HepG2 (cell line): ENCODE results near the gene ATF6. TPM values are rescaled to one million over a fixed set of nuclear protein-coding genes. Genes with fewer than 3 reads are reported as not detected.

ENCODE experiments used
- CEBPB ChIP-seq: IDR thresholded peaks from 2 replicates; pipeline ENCODE4 v1.6.1; 2011; ENCODE audit warnings: low read depth, low read length, improper control_type of control experiment, borderline replicate concordance
- EZH2 ChIP-seq: conservative IDR thresholded peaks from 2 replicates; pipeline ENCODE4 v1.6.1; 2012; ENCODE audit warnings: mild to moderate bottlenecking, low read depth, low read length, moderate library complexity
- FLYWCH1 ChIP-seq: sonication (generic); formaldehyde crosslinking; IDR thresholded peaks from 2 replicates; pipeline ENCODE4 v1.8.1; 2023; ENCODE audit warnings: mild to moderate bottlenecking, missing genetic modification reagents
- GLI4 ChIP-seq: sonication (generic); formaldehyde crosslinking; IDR thresholded peaks from 2 replicates; pipeline ENCODE4 v1.5.1; 2020; ENCODE audit warnings: missing genetic modification reagents, mild to moderate bottlenecking, moderate library complexity, borderline replicate concordance
- HDAC2 ChIP-seq: sonication (generic); formaldehyde crosslinking; IDR thresholded peaks from 2 replicates; pipeline ENCODE4 v1.4.0; 2020; ENCODE audit warnings: missing genetic modification reagents
- IRF2 ChIP-seq: IDR thresholded peaks from 2 replicates; pipeline ENCODE4 v1.6.1; 2018; ENCODE audit warnings: missing genetic modification reagents, missing compliant biosample characterization
- MXI1 ChIP-seq: IDR thresholded peaks from 3 replicates; pipeline ENCODE4 v1.6.1; 2012; ENCODE audit warnings: low read depth, low read length, inconsistent platforms, borderline replicate concordance
- NFE2 ChIP-seq: sonication (generic); formaldehyde crosslinking; IDR thresholded peaks from 2 replicates; pipeline ENCODE4 v1.4.0; 2020; ENCODE audit warnings: missing genetic modification reagents
- NR1H2 ChIP-seq: sonication (generic); formaldehyde crosslinking; IDR thresholded peaks from 2 replicates; pipeline ENCODE4 v1.8.1; 2022; ENCODE audit warnings: low read depth, missing genetic modification reagents, borderline replicate concordance
- PCBP1 ChIP-seq: fragments of 200-400 bp; formaldehyde crosslinking; IDR thresholded peaks from 2 replicates; pipeline ENCODE4 v1.6.1; 2017; ENCODE audit warnings: mild to moderate bottlenecking, low read depth, low read length, borderline replicate concordance
- PTBP1 ChIP-seq: fragments of 200-400 bp; formaldehyde crosslinking; IDR thresholded peaks from 2 replicates; pipeline ENCODE4 v1.6.1; 2018; ENCODE audit warnings: low read length, low read depth; ENCODE audit not compliant: poor library complexity, severe bottlenecking
- SOX6 ChIP-seq, 2 experiments: fragments of 450-650 bp in 1 of 2; sonication (generic) in 1 of 2; formaldehyde crosslinking in 1 of 2; IDR thresholded peaks; 2 replicates each; pipeline versions ENCODE4 v1.4.0 to v1.6.1; 2017 to 2020; ENCODE audit warnings: antibody characterized with exemption in 1 of 2, mild to moderate bottlenecking in 1 of 2, missing genetic modification reagents in 1 of 2
- ZFP90 ChIP-seq: sonication (generic); formaldehyde crosslinking; IDR thresholded peaks from 2 replicates; pipeline ENCODE4 v1.8.0; 2022; ENCODE audit warnings: missing genetic modification reagents, mild to moderate bottlenecking, inconsistent platforms, borderline replicate concordance
- ZKSCAN1 ChIP-seq: fragments of 150-350 bp; IDR thresholded peaks from 2 replicates; pipeline ENCODE4 v1.6.1; 2014; ENCODE audit warnings: low read length
- ZNF205 ChIP-seq: IDR thresholded peaks from 2 replicates; pipeline ENCODE4 v1.6.1; 2018; ENCODE audit warnings: missing biosample characterization, missing genetic modification reagents
- ZNF264 ChIP-seq: sonication (generic); formaldehyde crosslinking; IDR thresholded peaks from 2 replicates; pipeline ENCODE4 v1.4.0; 2020; ENCODE audit warnings: missing genetic modification reagents
- ZNF331 ChIP-seq: sonication (generic); formaldehyde crosslinking; IDR thresholded peaks from 2 replicates; pipeline ENCODE4 v1.4.0; 2020; ENCODE audit warnings: missing genetic modification reagents
- ZNF333 ChIP-seq: sonication (generic); formaldehyde crosslinking; IDR thresholded peaks from 2 replicates; pipeline ENCODE4 v1.4.0; 2020; ENCODE audit warnings: mild to moderate bottlenecking, missing genetic modification reagents, borderline replicate concordance
- ZNF572 ChIP-seq: sonication (generic); formaldehyde crosslinking; IDR thresholded peaks from 2 replicates; pipeline ENCODE4 v1.5.1; 2020; ENCODE audit warnings: mild to moderate bottlenecking, missing genetic modification reagents
- polyA plus RNA-seq, 8 experiments: library from polyadenylated mRNA; depleted of rRNA in 3 of 8; stranded (reverse) in 7 of 8; unstranded in 1 of 8; fragments of >200 nt; fragmentation: Illumina TruSeq in 4 of 8; extraction: Trizol in 4 of 8; gene quantifications; 2 replicates each; pipeline versions ENCODE4 v1.2.1 to v1.2.3, GENCODE V29; 2011 to 2016; ENCODE audit warnings: low read depth in 4 of 8, missing spikeins in 1 of 8, mixed read lengths in 1 of 8; ENCODE audit not compliant: insufficient read depth in 1 of 8
- total RNA-seq, 5 experiments: library from RNA; depleted of rRNA; stranded (reverse); fragments of >200 nt; fragmentation: Illumina TruSeq; extraction: Trizol; gene quantifications; 2 replicates each; pipeline ENCODE4 v1.2.3, GENCODE V29; 2016; ENCODE audit warnings: low read depth in 1 of 5
- TF ChIP-seq, protein P1 (sequence below): IDR thresholded peaks from 2 replicates; pipeline ENCODE4 v1.6.1; 2016; ENCODE audit warnings: low read depth, control low read depth
- TF ChIP-seq, protein P2 (sequence below): sonication (generic); formaldehyde crosslinking; IDR thresholded peaks from 2 replicates; pipeline ENCODE4 v1.5.1; 2020; ENCODE audit warnings: missing genetic modification reagents, mild to moderate bottlenecking, borderline replicate concordance
- TF ChIP-seq, protein P3 (sequence below): sonication (generic); formaldehyde crosslinking; conservative IDR thresholded peaks from 2 replicates; pipeline ENCODE4 v1.4.0; 2020; ENCODE audit warnings: missing genetic modification reagents
- TF ChIP-seq, protein P4 (sequence below): IDR thresholded peaks from 2 replicates; pipeline ENCODE4 v1.6.1; 2016; ENCODE audit warnings: missing compliant biosample characterization, missing genetic modification reagents, borderline replicate concordance

ATF6 gene
- total and polyA plus RNA-seq, 2 of the 13 experiments (the other 11 are each of a cell fraction or from before 2014, with no cell fraction given) = 13.2 to 14.5 TPM

DNA sequence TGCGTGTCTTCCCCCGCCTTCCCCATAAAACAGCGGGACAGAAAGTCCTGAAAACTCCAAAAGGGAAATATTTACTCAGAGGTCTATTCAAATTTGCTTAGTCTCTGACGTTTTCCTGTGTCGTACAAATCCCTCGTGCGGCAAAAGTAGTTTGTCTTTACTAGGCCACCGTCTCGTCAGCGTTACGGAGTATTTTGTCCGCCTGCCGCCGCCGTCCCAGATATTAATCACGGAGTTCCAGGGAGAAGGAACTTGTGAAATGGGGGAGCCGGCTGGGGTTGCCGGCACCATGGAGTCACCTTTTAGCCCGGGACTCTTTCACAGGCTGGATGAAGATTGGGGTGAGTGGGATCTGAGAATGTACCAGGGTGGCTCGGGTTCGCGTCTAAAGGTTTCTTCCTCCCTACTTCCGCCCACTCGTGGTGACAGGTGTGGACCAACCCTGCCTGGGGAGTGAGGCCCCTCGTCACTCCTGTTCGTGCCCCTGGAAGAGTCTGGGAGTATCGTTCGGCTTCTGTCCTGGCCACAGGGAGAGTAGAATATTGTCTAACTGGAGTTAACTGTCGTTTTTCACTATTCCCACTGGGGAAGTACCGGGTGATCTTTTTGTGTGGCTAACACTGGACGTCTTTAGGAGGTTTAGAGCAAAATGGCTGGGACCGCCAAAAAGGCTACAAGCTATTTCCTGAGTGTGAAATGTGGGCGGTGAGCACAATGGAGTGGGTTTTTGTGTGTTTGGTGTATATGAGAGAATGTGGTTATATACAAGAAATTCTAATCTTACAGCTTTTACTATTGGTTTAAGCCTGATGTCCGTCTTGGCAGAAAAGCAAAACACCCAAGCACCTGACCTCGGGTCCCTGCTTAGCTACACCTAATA, at the start of gene ATF6 (continued):
- TF ChIP-seq CEBPB (no peak), IRF2 (peak; percentile 88), ZFP90 (CRISPR knock-in tag) (no peak), HDAC2 (peak; percentile 87; the same call in 1 of the 2 replicates), EZH2 (no peak), ZKSCAN1 (no peak), ZNF333 (CRISPR knock-in tag) (0 out of 2 replicates have a peak, but pooled peaks have one; percentile 30), GLI4 (no peak), NFE2 (no peak), ZNF205 (CRISPR knock-in tag) (peak; percentile 59), NR1H2 (CRISPR knock-in tag) (no peak), FLYWCH1 (CRISPR knock-in tag) (no peak), SOX6 (IDR thresholded peaks at IDR 0.05) (no peak), SOX6 (CRISPR knock-in tag; IDR thresholded peaks at IDR 0.05) (peak; percentile 69), MXI1 (peak; percentile 66; the same call in 1 of the 3 replicates), ZNF331 (CRISPR knock-in tag) (peak; percentile 84), PCBP1 (no peak), PTBP1 (no peak), ZNF264 (CRISPR knock-in tag) (no peak), ZNF572 (CRISPR knock-in tag) (no peak)
- TF ChIP-seq, protein P1, sequence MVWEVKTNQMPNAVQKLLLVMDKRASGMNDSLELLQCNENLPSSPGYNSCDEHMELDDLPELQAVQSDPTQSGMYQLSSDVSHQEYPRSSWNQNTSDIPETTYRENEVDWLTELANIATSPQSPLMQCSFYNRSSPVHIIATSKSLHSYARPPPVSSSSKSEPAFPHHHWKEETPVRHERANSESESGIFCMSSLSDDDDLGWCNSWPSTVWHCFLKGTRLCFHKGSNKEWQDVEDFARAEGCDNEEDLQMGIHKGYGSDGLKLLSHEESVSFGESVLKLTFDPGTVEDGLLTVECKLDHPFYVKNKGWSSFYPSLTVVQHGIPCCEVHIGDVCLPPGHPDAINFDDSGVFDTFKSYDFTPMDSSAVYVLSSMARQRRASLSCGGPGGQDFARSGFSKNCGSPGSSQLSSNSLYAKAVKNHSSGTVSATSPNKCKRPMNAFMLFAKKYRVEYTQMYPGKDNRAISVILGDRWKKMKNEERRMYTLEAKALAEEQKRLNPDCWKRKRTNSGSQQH (CRISPR knock-in tag) = peak; percentile 76; the same call in 1 of the 2 replicates
- TF ChIP-seq, protein P2, sequence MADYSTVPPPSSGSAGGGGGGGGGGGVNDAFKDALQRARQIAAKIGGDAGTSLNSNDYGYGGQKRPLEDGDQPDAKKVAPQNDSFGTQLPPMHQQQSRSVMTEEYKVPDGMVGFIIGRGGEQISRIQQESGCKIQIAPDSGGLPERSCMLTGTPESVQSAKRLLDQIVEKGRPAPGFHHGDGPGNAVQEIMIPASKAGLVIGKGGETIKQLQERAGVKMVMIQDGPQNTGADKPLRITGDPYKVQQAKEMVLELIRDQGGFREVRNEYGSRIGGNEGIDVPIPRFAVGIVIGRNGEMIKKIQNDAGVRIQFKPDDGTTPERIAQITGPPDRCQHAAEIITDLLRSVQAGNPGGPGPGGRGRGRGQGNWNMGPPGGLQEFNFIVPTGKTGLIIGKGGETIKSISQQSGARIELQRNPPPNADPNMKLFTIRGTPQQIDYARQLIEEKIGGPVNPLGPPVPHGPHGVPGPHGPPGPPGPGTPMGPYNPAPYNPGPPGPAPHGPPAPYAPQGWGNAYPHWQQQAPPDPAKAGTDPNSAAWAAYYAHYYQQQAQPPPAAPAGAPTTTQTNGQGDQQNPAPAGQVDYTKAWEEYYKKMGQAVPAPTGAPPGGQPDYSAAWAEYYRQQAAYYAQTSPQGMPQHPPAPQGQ (CRISPR knock-in tag) = no peak
- TF ChIP-seq, protein P3, sequence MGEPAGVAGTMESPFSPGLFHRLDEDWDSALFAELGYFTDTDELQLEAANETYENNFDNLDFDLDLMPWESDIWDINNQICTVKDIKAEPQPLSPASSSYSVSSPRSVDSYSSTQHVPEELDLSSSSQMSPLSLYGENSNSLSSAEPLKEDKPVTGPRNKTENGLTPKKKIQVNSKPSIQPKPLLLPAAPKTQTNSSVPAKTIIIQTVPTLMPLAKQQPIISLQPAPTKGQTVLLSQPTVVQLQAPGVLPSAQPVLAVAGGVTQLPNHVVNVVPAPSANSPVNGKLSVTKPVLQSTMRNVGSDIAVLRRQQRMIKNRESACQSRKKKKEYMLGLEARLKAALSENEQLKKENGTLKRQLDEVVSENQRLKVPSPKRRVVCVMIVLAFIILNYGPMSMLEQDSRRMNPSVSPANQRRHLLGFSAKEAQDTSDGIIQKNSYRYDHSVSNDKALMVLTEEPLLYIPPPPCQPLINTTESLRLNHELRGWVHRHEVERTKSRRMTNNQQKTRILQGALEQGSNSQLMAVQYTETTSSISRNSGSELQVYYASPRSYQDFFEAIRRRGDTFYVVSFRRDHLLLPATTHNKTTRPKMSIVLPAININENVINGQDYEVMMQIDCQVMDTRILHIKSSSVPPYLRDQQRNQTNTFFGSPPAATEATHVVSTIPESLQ = no peak
- TF ChIP-seq, protein P4, sequence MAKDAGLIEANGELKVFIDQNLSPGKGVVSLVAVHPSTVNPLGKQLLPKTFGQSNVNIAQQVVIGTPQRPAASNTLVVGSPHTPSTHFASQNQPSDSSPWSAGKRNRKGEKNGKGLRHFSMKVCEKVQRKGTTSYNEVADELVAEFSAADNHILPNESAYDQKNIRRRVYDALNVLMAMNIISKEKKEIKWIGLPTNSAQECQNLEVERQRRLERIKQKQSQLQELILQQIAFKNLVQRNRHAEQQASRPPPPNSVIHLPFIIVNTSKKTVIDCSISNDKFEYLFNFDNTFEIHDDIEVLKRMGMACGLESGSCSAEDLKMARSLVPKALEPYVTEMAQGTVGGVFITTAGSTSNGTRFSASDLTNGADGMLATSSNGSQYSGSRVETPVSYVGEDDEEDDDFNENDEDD (CRISPR knock-in tag) = peak; percentile 62; the same call in 1 of the 2 replicates
